Measurements from ENCODE around the gene PLA2G4F. TPM values are rescaled to one million over a fixed set of nuclear protein-coding genes. Genes with fewer than 3 reads are reported as not detected.

The PLA2G4F gene
- total RNA-seq, 1 experiment from 2014 or later, result not detected

- Histone ChIP-seq H3K23me2 (ENCODE audit: insufficient read length, low read depth, low read length, poor library complexity, severe bottlenecking) (no peaks in the 10 kb centered on the region), H3K27me3 (ENCODE audit: insufficient read depth, low read length) (no peaks in the 10 kb centered on the region), H3K14ac (ENCODE audit: insufficient read depth, low read length) (no peak overlapping the region), H3K56ac (ENCODE audit: insufficient read length, low read depth, low read length) (no peak overlapping the region), H2AK5ac (ENCODE audit: insufficient read length, low read length) (no peak overlapping the region), H3K23ac (ENCODE audit: insufficient read length, low read depth, low read length) (no peak overlapping the region), H2BK12ac (ENCODE audit: insufficient read length, low read depth, low read length) (no peak overlapping the region), H4K20me1 (ENCODE audit: control insufficient read depth, insufficient read depth, insufficient read length) (no peaks in the 10 kb centered on the region), H3K79me2 (ENCODE audit: insufficient read depth, low read length) (no peaks in the 10 kb centered on the region), H3T11ph (ENCODE audit: low read length) (no peak overlapping the region), H2BK20ac (ENCODE audit: low read depth, low read length, poor library complexity, severe bottlenecking) (no peak overlapping the region), H2BK15ac (ENCODE audit: low read depth, low read length) (no peak overlapping the region), H4K5ac (ENCODE audit: insufficient read length, low read depth, low read length) (no peak overlapping the region), H2BK5ac (ENCODE audit: insufficient read length, low read length) (no peak overlapping the region), H3K4me2 (ENCODE audit: insufficient read depth, insufficient read length, low read length) (no peak overlapping the region), H3K4me1 (ENCODE audit: insufficient read depth, low read length) (no peaks in the 10 kb centered on the region), H3K79me1 (ENCODE audit: insufficient read depth, low read depth, low read length, poor library complexity, severe bottlenecking) (no peaks in the 10 kb centered on the region), H3K18ac (ENCODE audit: insufficient read length, low read depth, low read length) (no peak overlapping the region), H3K4ac (ENCODE audit: low read depth, low read length) (no peak overlapping the region), H4K8ac (replicated peaks; ENCODE audit: insufficient read length, low read depth, low read length) (no peak overlapping the region), H3K9me3 (ENCODE audit: control insufficient read depth, low read depth, low read length) (no peaks in the 10 kb centered on the region), H2BK120ac (ENCODE audit: low read depth, low read length, poor library complexity, severe bottlenecking) (no peak overlapping the region), H2AFZ (ENCODE audit: low read length) (no peak overlapping the region), H3K27ac (ENCODE audit: insufficient read length, low read depth, low read length) (no peak overlapping the region), H4K91ac (ENCODE audit: insufficient read length, low read depth, low read length) (no peak overlapping the region), H3K9ac (ENCODE audit: extremely low read depth, insufficient read length, low read length) (no peak overlapping the region)
- Mint-ChIP-seq H3K9me3 (no peaks in the 10 kb centered on the region), H3K4me1 (no peaks in the 10 kb centered on the region), H3K4me3 (no peak overlapping the region), H3K27me3 (ENCODE audit: low read depth) (no peaks in the 10 kb centered on the region), H3K27ac (no peak overlapping the region), H3K36me3 (ENCODE audit: insufficient read depth in 1 of 3, low read depth in 3 of 3) (peaks cover 13 to 90% (median 75%) of the 10 kb centered on the region in 3 experiments; a peak in 6 of 7 replicates)
- no peak for DNase-seq
- TF ChIP-seq CTCF (conservative IDR thresholded peaks at IDR 0.05), result no peak
- no CpG with 5 or more reads among the region's 6 CpGs for WGBS (ENCODE audit: extremely low coverage, insufficient read length, low lambda C conversion rate)
Measured at GRCh38 chr15:42165106-42165505, 8.7 kb upstream of the PLA2G4F start.
